GM12865 (cell line): ENCODE data around the gene ATP11A.
A peak's percentile ranks its signal among the peaks of the same experiment; 100 is the strongest.
"Not testable (repeated sequence)": the region's sequence is repeated elsewhere in the genome, so short reads cannot be mapped to it uniquely, and the experiment has no call there.

Source experiments
- DNase-seq: peaks from one replicate; pipeline ENCODE4 v3.0.0; 2010; ENCODE audit warnings: low read depth
- H3K4me3 ChIP-seq: 2 replicates; pipeline ENCODE4 v1.5.1; 2011; ENCODE audit warnings: mild to moderate bottlenecking, low read depth, low read length, control low read depth
- TF ChIP-seq, protein P1 (sequence below): IDR thresholded peaks from 2 replicates; pipeline ENCODE4 v1.5.1; 2011; ENCODE audit warnings: low read length, control low read depth, low read depth, inconsistent platforms; ENCODE audit not compliant: insufficient read depth; ENCODE audit errors: missing control alignments

ATP11A gene

DNA sequence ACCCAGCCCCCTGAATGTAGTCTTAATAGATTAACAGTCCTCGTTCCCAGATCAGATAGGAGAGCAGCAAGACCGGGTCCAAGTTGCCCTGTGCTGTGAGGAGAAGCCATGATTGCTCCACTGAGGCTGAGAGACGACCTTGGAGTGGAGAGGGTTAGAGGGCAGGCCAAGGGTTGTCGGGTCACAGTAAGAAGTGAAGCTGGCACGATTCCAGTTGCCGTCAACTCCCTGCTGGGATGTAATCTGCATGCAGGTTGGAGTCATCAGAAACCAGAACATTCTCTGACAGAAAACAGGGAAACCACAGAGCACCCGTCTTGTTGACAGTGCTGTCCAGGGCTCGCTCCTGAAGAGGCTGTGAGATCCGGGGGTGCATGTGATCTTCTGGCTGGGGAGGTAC, 19.0 kb upstream of the ATP11A start:
- DNase-seq: no peak
- TF ChIP-seq, protein P1, sequence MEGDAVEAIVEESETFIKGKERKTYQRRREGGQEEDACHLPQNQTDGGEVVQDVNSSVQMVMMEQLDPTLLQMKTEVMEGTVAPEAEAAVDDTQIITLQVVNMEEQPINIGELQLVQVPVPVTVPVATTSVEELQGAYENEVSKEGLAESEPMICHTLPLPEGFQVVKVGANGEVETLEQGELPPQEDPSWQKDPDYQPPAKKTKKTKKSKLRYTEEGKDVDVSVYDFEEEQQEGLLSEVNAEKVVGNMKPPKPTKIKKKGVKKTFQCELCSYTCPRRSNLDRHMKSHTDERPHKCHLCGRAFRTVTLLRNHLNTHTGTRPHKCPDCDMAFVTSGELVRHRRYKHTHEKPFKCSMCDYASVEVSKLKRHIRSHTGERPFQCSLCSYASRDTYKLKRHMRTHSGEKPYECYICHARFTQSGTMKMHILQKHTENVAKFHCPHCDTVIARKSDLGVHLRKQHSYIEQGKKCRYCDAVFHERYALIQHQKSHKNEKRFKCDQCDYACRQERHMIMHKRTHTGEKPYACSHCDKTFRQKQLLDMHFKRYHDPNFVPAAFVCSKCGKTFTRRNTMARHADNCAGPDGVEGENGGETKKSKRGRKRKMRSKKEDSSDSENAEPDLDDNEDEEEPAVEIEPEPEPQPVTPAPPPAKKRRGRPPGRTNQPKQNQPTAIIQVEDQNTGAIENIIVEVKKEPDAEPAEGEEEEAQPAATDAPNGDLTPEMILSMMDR: no peak
- no peak overlapping the region for H3K4me3 ChIP-seq

DNA sequence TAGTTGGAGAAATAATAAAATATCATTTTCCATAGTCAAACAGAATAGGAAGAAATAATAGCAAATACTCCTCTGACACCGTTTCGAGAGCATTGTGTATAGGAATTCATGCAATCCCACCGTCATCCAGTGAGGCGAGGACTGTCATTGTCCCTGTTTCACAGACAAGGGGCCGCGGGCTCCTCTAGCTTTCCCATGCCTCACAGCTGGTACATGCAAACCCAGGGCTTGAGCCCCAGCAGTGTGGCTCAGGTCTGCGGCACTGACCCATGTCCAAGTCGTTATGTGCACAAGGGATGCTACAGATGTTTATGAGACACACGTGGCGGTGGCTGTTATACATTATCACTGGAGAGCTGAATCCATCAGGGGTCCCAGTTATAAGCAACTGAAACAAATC, 18.5 kb upstream of the ATP11A start:
- H3K4me3 ChIP-seq: no peak overlapping the region

DNA sequence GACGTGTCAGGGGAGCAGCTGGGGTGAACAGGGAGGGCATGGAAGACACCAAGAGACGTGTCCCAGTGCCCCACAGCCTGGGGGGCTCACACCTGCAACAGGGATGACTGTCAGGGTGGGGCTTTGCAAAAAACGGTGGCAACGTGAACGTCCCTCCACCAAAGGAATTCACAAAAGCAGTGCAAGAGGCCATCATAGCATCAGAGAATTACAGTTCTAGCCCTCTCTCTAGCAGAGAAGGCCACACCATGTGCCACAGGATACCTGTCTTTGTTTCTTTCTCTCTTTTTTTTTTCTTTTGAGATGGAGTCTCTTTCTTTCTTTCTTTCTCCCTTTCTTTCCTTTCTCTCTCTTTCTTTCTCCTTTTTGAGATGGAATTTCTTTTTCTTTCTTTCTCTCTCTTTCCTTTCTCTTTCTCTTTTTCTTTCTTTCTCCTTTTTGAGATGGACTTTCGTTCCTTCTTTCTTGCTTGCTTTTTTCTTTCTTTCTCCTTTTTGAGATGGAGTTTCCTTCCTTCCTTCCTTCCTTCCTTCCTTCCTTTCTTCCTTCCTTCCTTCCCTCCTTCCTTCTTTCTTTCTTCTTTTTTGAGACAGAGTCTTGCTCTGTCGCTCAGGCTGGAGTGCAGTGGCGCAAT, 17.1 kb upstream of the ATP11A start:
- TF ChIP-seq, protein P1: no peak
- no peak for DNase-seq
- H3K4me3 ChIP-seq: no peak overlapping the region

More for the DNA sequence above, 18.5 kb upstream of the ATP11A start:
- DNase-seq: no peak
- TF ChIP-seq, protein P1: no peak

DNA sequence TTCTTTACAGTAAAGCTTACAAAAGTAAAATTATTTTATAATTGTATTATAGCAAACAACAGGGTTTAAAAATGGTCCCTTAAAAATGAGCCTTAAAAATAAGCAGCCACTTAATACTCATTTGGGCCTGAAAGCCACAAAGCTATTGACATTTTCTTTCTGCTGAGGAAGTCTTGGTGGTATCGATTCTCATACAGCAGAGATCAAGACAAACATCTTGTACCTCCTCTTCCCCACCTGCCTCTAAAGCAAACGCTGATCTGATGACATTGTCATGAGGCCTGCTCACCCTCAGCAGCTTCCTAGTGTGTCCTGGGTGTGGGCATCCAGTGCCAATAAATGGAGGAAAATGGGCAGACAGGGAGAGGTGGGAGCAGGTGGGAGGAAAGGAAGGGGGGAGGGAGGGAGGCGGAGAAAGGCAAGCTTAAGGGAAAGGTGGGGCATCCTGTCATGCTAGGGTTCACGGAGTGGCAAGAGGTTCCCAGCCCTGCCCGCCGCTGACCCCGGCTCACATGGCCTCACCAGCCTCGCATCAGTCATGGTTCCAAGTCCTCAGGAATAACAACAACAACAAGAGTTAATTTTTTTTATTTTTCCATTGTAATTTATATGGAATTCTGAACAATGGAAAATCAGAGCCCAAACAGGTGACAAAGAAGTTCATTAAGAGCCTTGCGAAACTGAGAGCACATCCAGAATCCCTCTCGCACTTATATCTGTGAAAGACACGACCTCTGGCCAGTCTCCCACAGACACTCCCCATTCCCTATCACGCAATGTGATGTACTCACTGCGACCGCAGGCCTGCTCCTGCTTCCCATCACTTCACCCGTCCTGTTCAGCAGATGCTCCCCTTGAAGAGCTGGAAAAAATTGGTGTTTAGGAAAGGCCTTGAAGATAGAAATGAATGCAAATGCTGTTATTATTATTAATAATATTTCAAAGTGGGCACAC, 15.1 kb upstream of the ATP11A start:
- peak; percentile 71 for DNase-seq
- TF ChIP-seq, protein P1: no peak
- no peak overlapping the region for H3K4me3 ChIP-seq

DNA sequence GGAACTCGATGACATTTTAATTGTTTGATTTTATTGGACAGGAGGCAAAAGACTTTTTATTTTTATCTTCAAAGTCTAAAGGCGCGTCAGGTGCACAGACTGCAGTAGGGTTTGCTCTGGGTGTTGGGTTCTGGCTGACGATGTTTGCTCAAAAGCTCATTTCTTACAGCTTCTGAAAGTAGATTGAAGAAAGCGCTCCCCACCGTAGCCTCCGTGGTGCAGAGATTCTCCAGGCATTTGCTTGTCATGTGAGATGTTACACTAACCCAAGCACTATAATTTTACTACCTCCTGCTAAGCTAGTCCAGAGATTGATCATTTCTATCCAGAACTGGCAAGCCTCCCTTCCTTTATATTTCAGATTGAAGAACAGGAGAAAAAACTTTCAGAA, 14.5 kb upstream of the ATP11A start:
- no peak overlapping the region for H3K4me3 ChIP-seq
- TF ChIP-seq, protein P1: no peak
- DNase-seq: no peak

DNA sequence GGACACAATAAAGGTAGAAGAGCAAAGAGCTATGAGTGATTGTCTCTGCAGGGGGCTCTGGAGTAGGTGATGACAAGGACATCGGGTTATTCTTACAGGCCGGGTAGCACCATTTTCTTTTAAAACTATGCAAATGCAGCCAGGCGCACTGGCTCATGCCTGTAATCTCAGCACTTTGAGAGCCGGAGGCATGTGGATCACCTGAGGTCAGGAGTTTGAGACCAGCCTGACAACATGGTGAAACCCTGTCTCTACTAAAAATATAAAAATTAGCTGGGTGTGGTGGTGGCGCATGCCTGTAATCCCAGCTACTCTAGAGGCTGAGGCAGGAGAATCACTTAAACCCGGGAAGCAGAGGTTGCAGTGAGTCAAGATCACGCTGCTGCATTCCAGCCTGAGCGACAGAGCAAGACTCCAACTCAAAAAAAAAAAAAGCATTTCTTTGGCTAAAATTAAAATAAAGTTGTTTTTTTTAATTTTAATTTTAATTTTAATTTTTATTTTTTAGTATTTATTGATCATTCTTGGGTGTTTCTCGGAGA, 12.3 kb upstream of the ATP11A start:
- not testable (repeated sequence) for DNase-seq, H3K4me3 ChIP-seq

DNA sequence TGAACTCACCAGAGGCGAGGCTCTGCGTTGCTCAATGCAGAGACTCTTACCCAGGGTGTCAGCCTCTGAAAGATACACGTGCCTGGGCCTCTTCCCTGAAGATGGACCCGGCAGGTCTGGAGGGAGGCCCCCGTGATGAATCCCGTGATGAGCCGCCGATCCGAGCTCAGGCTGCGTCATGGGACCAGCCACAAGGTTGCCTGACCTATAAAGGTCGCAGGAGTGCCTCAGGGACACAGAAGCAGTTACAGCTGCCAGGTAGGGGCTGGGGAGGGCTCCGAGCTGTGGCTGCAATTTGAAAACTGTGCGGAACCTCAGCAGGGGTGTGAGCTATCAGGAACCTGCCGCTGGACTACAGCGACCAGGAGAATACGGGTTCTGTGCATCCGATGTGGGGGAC, 10.5 kb upstream of the ATP11A start:
- H3K4me3 ChIP-seq: no peak overlapping the region
- TF ChIP-seq, protein P1: no peak
- DNase-seq: no peak
